Right lobe of liver (tissue), 6 donors: ENCODE measurements around the gene ADAMTS2. TPM values are rescaled to one million over a fixed set of nuclear protein-coding genes. Genes with fewer than 3 reads are reported as not detected.

Experiments
- ATAC-seq, 4 donors: fragments of 200-7000 bp; cut with Tn5 transposase; one replicate each; pipeline ENCODE4 v1.9.1; 2020; ENCODE audit warnings: mild to moderate bottlenecking in 4 of 4, moderate library complexity in 4 of 4
- DNase-seq, 3 donors: peaks; one replicate each; pipeline ENCODE4 v3.0.0-alpha.2; 2020
- H3K27ac ChIP-seq, 3 donors: fragments of 200-600 bp; one replicate each; pipeline ENCODE4 v1.8.0; 2022
- H3K27me3 ChIP-seq, 2 donors: fragments of 200-600 bp; one replicate each; pipeline ENCODE4 v1.8.0; 2022
- H3K36me3 ChIP-seq, 4 donors: fragments of 200-600 bp; sonication (generic) in 1 of 4; one replicate each; pipeline versions ENCODE4 v1.5.1 to v1.8.0; 2017 to 2022; ENCODE audit warnings: control low read depth in 1 of 4
- H3K4me1 ChIP-seq, 4 donors: fragments of 200-600 bp; sonication (generic) in 1 of 4; one replicate each; pipeline versions ENCODE4 v1.5.1 to v1.8.0; 2017 to 2022; ENCODE audit warnings: control low read depth in 1 of 4
- H3K4me3 ChIP-seq, 3 donors: fragments of 200-600 bp; one replicate each; pipeline ENCODE4 v1.8.0; 2022
- H3K9me3 ChIP-seq, 4 donors: fragments of 200-600 bp; sonication (generic) in 1 of 4; one replicate each; pipeline versions ENCODE4 v1.5.1 to v1.8.0; 2017 to 2022; ENCODE audit warnings: control low read depth in 1 of 4
- CTCF ChIP-seq, 4 donors: fragments of 200-600 bp in 3 of 4; fragments of 450-650 bp in 1 of 4; IDR thresholded peaks; one replicate each; pipeline versions ENCODE4 v1.5.1 to v1.8.0; 2016 to 2022; ENCODE audit warnings: antibody characterized with exemption in 4 of 4, mild to moderate bottlenecking in 2 of 4
- POLR2A ChIP-seq: fragments of 450-650 bp; IDR thresholded peaks from one replicate; pipeline ENCODE4 v1.6.1; 2017; ENCODE audit warnings: antibody characterized with exemption, mild to moderate bottlenecking
- WGBS: methylation state at CpG from one replicate; pipeline ENCODE4 v1.1.6; 2018; ENCODE audit warnings: low coverage, low lambda C conversion rate; ENCODE audit not compliant: insufficient coverage; ENCODE audit errors: missing lambda C conversion rate; 5-methylcytosine and 5-hydroxymethylcytosine counted together
- intact Hi-C, 2 donors: fragments of 100-400 bp; cut with DNase I; formaldehyde crosslinking; loops; one replicate each; pipeline versions ENCODE4 v1.11.2 to v1.14.1; 2022
- small RNA-seq, 2 experiments: library from RNA; depleted of rRNA; stranded (forward); fragments of <200 nt; gene quantifications; one replicate each; pipeline ENCODE3, GENCODE V24; 2016
- total RNA-seq, 6 experiments: library from RNA; depleted of rRNA in 2 of 6; stranded (reverse); fragments of >200 nt in 2 of 6; fragmentation: NEBNext Ultra II Directional in 3 of 6; extraction: Animal tissue kit (Norgen Biotek cat#: 25700) in 3 of 6; gene quantifications; one replicate each; pipeline versions ENCODE4 v1.1.0 to v1.2.4, GENCODE V29; 2016 to 2023
- donor health status: DM: no; HTN: yes; CAD: no.
- donor health status: DM: no; HTN: no; CAD: no.
- donor health status: DM: no; HTN: no; CAD: no.
- donor health status: DM: no; HTN: yes; CAD: no.
- donor health status: DM: no; HTN: yes; CAD: no.

Gene ADAMTS2
- total RNA-seq, 6 experiments from 2014 or later, result 6.3 to 18.9 (median 13.5) TPM

GRCh38 chr5:179061025-179061424 lies 284.2 kb downstream of the ADAMTS2 start:
- DNase-seq (no peak), ATAC-seq (no peak)
- no peak for TF ChIP-seq CTCF (IDR thresholded peaks at IDR 0.05)
- no peak for TF ChIP-seq POLR2A
- WGBS, result 57% methylated on average over 4 of the region's 19 CpGs
- Histone ChIP-seq H3K36me3 (peaks cover 0 to 6% (median 0%) of the 10 kb centered on the region in 4 donors), H3K27me3 (no peaks in the 10 kb centered on the region), H3K4me3 (peak overlapping the region; percentile 83 to 92 (median 88)), H3K27ac (no peak overlapping the region), H3K4me1 (no peaks in the 10 kb centered on the region), H3K9me3 (peaks cover 0 to 4% (median under 1%) of the 10 kb centered on the region in 4 donors)
- intact Hi-C loops, result loop anchor here in 1 of 2 donors (5.0 kb wide), 1 partner anchor 204 kb away; the partner anchor contains the start of gene ZNF354B

Small RNA genes within 50 kb of the gene (small RNA-seq; reads per million reads assigned to genes)
- gene AC109479.2, result 0 reads per million in 2 experiments

Other genes starting within 250 kb of the ADAMTS2 start
- gene RUFY1, start 205.1 kb upstream of the ADAMTS2 start, total RNA-seq, result 10 to 100 TPM; 17.6 to 24.2 (median 19.5) TPM